DND-41 (cell line): Measurements from ENCODE around the gene TGFB1.

Source experiments
- EZH2 ChIP-seq: IDR thresholded peaks from 3 replicates; pipeline ENCODE4 v1.6.1; 2012; ENCODE audit warnings: borderline replicate concordance, low read depth, mild to moderate bottlenecking, moderate library complexity, low read length, inconsistent platforms; ENCODE audit not compliant: severe bottlenecking
- TF ChIP-seq, protein P1 (sequence below): IDR thresholded peaks from 2 replicates; pipeline ENCODE4 v1.5.1; 2012; ENCODE audit warnings: borderline replicate concordance, low read length, moderate library complexity, mild to moderate bottlenecking; ENCODE audit not compliant: poor library complexity, severe bottlenecking; ENCODE audit errors: extremely low read depth

DNA sequence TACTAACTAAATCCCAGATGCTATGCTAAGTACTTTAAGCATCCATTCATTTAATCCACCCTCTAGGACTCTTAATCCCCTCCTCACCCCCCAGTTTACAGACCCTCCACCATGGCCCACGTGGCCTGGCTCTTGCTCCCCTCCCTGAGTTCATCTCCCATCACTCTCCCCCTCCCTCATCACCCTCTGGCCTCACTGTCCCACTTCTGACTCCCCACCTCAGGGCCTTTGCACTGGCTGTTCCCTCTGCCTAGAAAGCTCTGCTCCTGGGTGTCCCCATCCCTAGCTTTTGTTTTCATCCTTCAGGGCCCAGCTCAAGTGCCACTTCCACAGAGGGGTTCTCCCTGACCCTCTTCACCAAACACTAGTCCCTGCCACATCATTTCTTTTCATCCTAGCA lies 6.0 kb upstream of the TGFB1 start:
- TF ChIP-seq, protein P1, sequence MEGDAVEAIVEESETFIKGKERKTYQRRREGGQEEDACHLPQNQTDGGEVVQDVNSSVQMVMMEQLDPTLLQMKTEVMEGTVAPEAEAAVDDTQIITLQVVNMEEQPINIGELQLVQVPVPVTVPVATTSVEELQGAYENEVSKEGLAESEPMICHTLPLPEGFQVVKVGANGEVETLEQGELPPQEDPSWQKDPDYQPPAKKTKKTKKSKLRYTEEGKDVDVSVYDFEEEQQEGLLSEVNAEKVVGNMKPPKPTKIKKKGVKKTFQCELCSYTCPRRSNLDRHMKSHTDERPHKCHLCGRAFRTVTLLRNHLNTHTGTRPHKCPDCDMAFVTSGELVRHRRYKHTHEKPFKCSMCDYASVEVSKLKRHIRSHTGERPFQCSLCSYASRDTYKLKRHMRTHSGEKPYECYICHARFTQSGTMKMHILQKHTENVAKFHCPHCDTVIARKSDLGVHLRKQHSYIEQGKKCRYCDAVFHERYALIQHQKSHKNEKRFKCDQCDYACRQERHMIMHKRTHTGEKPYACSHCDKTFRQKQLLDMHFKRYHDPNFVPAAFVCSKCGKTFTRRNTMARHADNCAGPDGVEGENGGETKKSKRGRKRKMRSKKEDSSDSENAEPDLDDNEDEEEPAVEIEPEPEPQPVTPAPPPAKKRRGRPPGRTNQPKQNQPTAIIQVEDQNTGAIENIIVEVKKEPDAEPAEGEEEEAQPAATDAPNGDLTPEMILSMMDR, result no peak
- TF ChIP-seq EZH2, result no peak
